Testis (tissue), 2 donors: ENCODE measurements around the gene EPS8L2.

Experiments
- POLR2A ChIP-seq: fragments of 450-650 bp; IDR thresholded peaks from one replicate; pipeline ENCODE4 v1.6.1; 2017; ENCODE audit warnings: antibody characterized with exemption, mild to moderate bottlenecking, moderate library complexity
- TF ChIP-seq, protein P1 (sequence below), 3 experiments: fragments of 450-650 bp in 2 of 3; fragments of 200-600 bp in 1 of 3; sonication (generic) in 1 of 3; IDR thresholded peaks; one replicate each; pipeline ENCODE4 v1.5.1; 2016 to 2019; ENCODE audit warnings: antibody characterized with exemption in 3 of 3, mild to moderate bottlenecking in 2 of 3, moderate library complexity in 1 of 3

DNA sequence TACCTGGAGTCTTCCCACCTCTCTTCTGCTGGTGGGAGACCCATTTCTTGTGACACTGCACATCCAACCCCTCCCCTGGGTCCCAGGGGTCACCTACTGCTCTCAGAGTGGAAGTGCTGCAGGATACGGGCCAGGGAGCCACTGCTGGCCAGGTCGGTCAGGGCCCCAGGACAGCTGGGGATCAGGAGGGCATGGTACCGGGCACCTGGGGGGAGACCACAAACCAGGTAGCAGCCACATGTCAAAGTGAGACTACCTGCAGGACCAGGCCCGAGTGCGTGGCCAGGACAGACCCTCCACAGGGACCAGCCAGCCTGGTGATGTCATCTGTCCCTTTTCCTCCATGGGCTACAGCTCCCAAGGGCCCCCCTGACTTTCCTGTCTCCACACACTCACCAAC lies 67.4 kb downstream of the EPS8L2 start:
- TF ChIP-seq POLR2A = no peak
- TF ChIP-seq, protein P1, sequence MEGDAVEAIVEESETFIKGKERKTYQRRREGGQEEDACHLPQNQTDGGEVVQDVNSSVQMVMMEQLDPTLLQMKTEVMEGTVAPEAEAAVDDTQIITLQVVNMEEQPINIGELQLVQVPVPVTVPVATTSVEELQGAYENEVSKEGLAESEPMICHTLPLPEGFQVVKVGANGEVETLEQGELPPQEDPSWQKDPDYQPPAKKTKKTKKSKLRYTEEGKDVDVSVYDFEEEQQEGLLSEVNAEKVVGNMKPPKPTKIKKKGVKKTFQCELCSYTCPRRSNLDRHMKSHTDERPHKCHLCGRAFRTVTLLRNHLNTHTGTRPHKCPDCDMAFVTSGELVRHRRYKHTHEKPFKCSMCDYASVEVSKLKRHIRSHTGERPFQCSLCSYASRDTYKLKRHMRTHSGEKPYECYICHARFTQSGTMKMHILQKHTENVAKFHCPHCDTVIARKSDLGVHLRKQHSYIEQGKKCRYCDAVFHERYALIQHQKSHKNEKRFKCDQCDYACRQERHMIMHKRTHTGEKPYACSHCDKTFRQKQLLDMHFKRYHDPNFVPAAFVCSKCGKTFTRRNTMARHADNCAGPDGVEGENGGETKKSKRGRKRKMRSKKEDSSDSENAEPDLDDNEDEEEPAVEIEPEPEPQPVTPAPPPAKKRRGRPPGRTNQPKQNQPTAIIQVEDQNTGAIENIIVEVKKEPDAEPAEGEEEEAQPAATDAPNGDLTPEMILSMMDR (IDR thresholded peaks at IDR 0.05) = no peak
